K562 (cell line): ENCODE data around the gene RAD51D. TPM values are rescaled to one million over a fixed set of nuclear protein-coding genes. Genes with fewer than 3 reads are reported as not detected.
A peak's percentile ranks its signal among the peaks of the same experiment; 100 is the strongest.

ENCODE experiments used
- ATAC-seq: fragments of 200-7000 bp; cut with Tn5 transposase; 3 replicates; pipeline ENCODE4 v1.9.1; 2020; ENCODE audit warnings: moderate library complexity
- BruUV-seq: library from RNA; stranded (reverse); fragments of 400-500 nt; replicated peaks from 2 replicates; lab custom pipeline; 2021; lab: Mats Ljungman, UMichigan
- CTCF ChIA-PET: fragments of 300-600 bp; formaldehyde crosslinking; extraction: SDS; loops from one replicate; lab custom pipeline; 2021; ENCODE audit warnings: low intra/inter-chr PET ratio; lab: Yijun Ruan, JAX
- POLR2A ChIA-PET: fragments of 300-600, 350-650 bp; sonication (Branson Sonifier 250); formaldehyde crosslinking; extraction: SDS; loops from one replicate; lab custom pipeline; 2021; ENCODE audit warnings: antibody characterized with exemption, inconsistent platforms; lab: Yijun Ruan, JAX
- DNase-seq, 4 experiments: peaks; one replicate each; pipeline versions ENCODE4 v3.0.0 to v3.0.0-alpha.2; 2011 to 2018; ENCODE audit warnings: low spot score in 3 of 4, mixed read lengths in 3 of 4; ENCODE audit errors: extremely low read depth in 1 of 4
- FAIRE-seq: peaks from 2 replicates; lab custom pipeline; 2011; peaks lifted over from hg19 to GRCh38; lab: Jason Lieb, UNC
- H2AFZ ChIP-seq: 2 replicates; pipeline ENCODE4 v1.6.0; 2011; ENCODE audit warnings: low read depth, low read length, control low read depth, inconsistent platforms
- H3K27ac ChIP-seq: fragments of 200-600 bp; 3 replicates; pipeline ENCODE4 v1.8.0; 2011; ENCODE audit warnings: low read depth, mild to moderate bottlenecking, control low read depth, inconsistent platforms, low read length, moderate library complexity, mixed read lengths; ENCODE audit errors: extremely low read depth
- H3K27me3 ChIP-seq, 2 experiments: fragments of 300-600 bp in 1 of 2; 2 replicates in 1 of 2; 3 replicates in 1 of 2; pipeline versions ENCODE4 v1.6.0 to v1.8.0; 2011; ENCODE audit warnings: inconsistent platforms in 2 of 2, low read length in 2 of 2, mild to moderate bottlenecking in 1 of 2, mixed read lengths in 1 of 2, moderate library complexity in 1 of 2; ENCODE audit not compliant: control insufficient read depth in 2 of 2, insufficient read depth in 2 of 2
- H3K36me3 ChIP-seq: fragments of 300-600 bp; 3 replicates; pipeline ENCODE4 v1.8.0; 2011; ENCODE audit warnings: mild to moderate bottlenecking, low read length, inconsistent platforms; ENCODE audit not compliant: control insufficient read depth, insufficient read depth
- H3K4me1 ChIP-seq, 2 experiments: fragments of 200-600 bp in 1 of 2; replicated peaks in 1 of 2; 2 replicates in 1 of 2; 3 replicates in 1 of 2; pipeline versions ENCODE4 v1.5.1 to v1.8.0; 2011; ENCODE audit warnings: inconsistent platforms in 2 of 2, low read length in 2 of 2, mild to moderate bottlenecking in 1 of 2, mixed read lengths in 1 of 2, moderate library complexity in 1 of 2; ENCODE audit not compliant: control insufficient read depth in 2 of 2, insufficient read depth in 2 of 2
- H3K4me2 ChIP-seq: 2 replicates; pipeline ENCODE4 v1.6.1; 2011; ENCODE audit warnings: low read length, control low read depth, inconsistent platforms, mixed read lengths; ENCODE audit not compliant: insufficient read depth
- H3K4me3 ChIP-seq: fragments of 200-600 bp; sonication (generic), shearing (Covaris generic); 2 replicates; pipeline ENCODE4 v1.5.1; 2016; ENCODE audit warnings: control low read depth, inconsistent platforms
- H3K79me2 ChIP-seq: fragments of 200-600 bp; 3 replicates; pipeline ENCODE4 v1.8.0; 2011; ENCODE audit warnings: low read length, inconsistent platforms; ENCODE audit not compliant: control insufficient read depth, insufficient read depth
- H3K9ac ChIP-seq, 2 experiments: 2 replicates each; pipeline versions ENCODE4 v1.6.0 to v1.6.1; 2011; ENCODE audit warnings: low read depth in 2 of 2, low read length in 2 of 2, control low read depth in 1 of 2, inconsistent platforms in 1 of 2, mild to moderate bottlenecking in 1 of 2, mixed read lengths in 1 of 2; ENCODE audit not compliant: insufficient read depth in 1 of 2
- H3K9me1 ChIP-seq: one replicate; pipeline ENCODE4 v1.6.0; 2011; ENCODE audit warnings: inconsistent platforms, mild to moderate bottlenecking, low read length, moderate library complexity; ENCODE audit not compliant: control insufficient read depth, insufficient read depth
- H3K9me3 ChIP-seq: replicated peaks from 2 replicates; pipeline ENCODE4 v1.5.1; 2011; ENCODE audit warnings: low read depth, low read length, inconsistent platforms; ENCODE audit not compliant: control insufficient read depth, insufficient read depth
- H4K20me1 ChIP-seq: replicated peaks from 2 replicates; pipeline ENCODE4 v1.6.1; 2011; ENCODE audit warnings: low read length, inconsistent platforms, mixed read lengths; ENCODE audit not compliant: control insufficient read depth, insufficient read depth
- ARID3A ChIP-seq: IDR thresholded peaks from 2 replicates; pipeline ENCODE4 v1.6.1; 2012; ENCODE audit warnings: low read depth, low read length, improper control_type of control experiment, borderline replicate concordance
- ATF7 ChIP-seq: fragments of 450-650 bp; IDR thresholded peaks from 2 replicates; pipeline ENCODE4 v1.7.1; 2014; ENCODE audit warnings: mild to moderate bottlenecking, moderate library complexity
- E2F8 ChIP-seq: fragments of 450-650 bp; IDR thresholded peaks from 2 replicates; pipeline ENCODE4 v1.7.1; 2018; ENCODE audit warnings: mild to moderate bottlenecking, low read depth; ENCODE audit not compliant: partially characterized antibody
- HNRNPK ChIP-seq: fragments of 200-400 bp; formaldehyde crosslinking; IDR thresholded peaks from one replicate; pipeline ENCODE4 v1.6.1; 2018; ENCODE audit warnings: mild to moderate bottlenecking, low read depth, low read length; ENCODE audit not compliant: poor library complexity, severe bottlenecking
- KLF1 ChIP-seq: fragments of 450-650 bp; IDR thresholded peaks from 2 replicates; pipeline ENCODE4 v1.6.1; 2016; ENCODE audit warnings: missing genetic modification characterization, missing compliant biosample characterization
- LCOR ChIP-seq: sonication (generic); formaldehyde crosslinking; IDR thresholded peaks from 2 replicates; pipeline ENCODE4 v1.8.0; 2022; ENCODE audit warnings: mild to moderate bottlenecking, missing genetic modification reagents
- MAFG ChIP-seq: fragments of 450-650 bp; conservative IDR thresholded peaks from 2 replicates; pipeline ENCODE4 v1.6.1; 2016; ENCODE audit warnings: missing genetic modification characterization, missing compliant biosample characterization
- MAZ ChIP-seq, 2 experiments: fragments of 450-650 bp in 1 of 2; sonication (generic) in 1 of 2; formaldehyde crosslinking; IDR thresholded peaks in 1 of 2; conservative IDR thresholded peaks in 1 of 2; 2 replicates each; pipeline versions ENCODE4 v1.4.0 to v1.5.0; 2020; ENCODE audit warnings: mild to moderate bottlenecking in 1 of 2, missing genetic modification reagents in 1 of 2
- MNT ChIP-seq, 2 experiments: fragments of 450-650 bp; conservative IDR thresholded peaks; 2 replicates each; pipeline ENCODE4 v1.6.1; 2017; ENCODE audit warnings: mild to moderate bottlenecking in 2 of 2, moderate library complexity in 2 of 2
- MXI1 ChIP-seq: IDR thresholded peaks from 2 replicates; pipeline ENCODE4 v1.6.1; 2011; ENCODE audit warnings: low read depth, mild to moderate bottlenecking, improper control_type of control experiment, low read length
- NELFE ChIP-seq: IDR thresholded peaks from 2 replicates; pipeline ENCODE4 v1.6.1; 2011; ENCODE audit warnings: mild to moderate bottlenecking; ENCODE audit not compliant: insufficient read depth, insufficient read length
- NFATC3 ChIP-seq: fragments of 450-650 bp; IDR thresholded peaks from 2 replicates; pipeline ENCODE4 v1.6.1; 2017; ENCODE audit warnings: mild to moderate bottlenecking
- RBM22 ChIP-seq: fragments of 200-400 bp; formaldehyde crosslinking; IDR thresholded peaks from 2 replicates; pipeline ENCODE4 v1.6.1; 2018; ENCODE audit warnings: low read length, low read depth; ENCODE audit not compliant: poor library complexity, severe bottlenecking
- SMARCA5 ChIP-seq: fragments of 450-650 bp; IDR thresholded peaks from 2 replicates; pipeline ENCODE4 v1.6.1; 2016
- SP1 ChIP-seq: sonication (generic); formaldehyde crosslinking; IDR thresholded peaks from 2 replicates; pipeline ENCODE4 v1.8.1; 2022; ENCODE audit warnings: mild to moderate bottlenecking, missing genetic modification reagents
- SPI1 ChIP-seq: IDR thresholded peaks from 2 replicates; pipeline ENCODE4 v1.6.1; 2011; ENCODE audit warnings: low read depth, low read length, control low read depth, borderline replicate concordance
- WGBS: fragments of 100-300 bp; shearing (Covaris generic); methylation state at CpG from one replicate; pipeline ENCODE4 v1.1.6; 2016; ENCODE audit warnings: low coverage, mixed read lengths; ENCODE audit not compliant: insufficient coverage; ENCODE audit errors: missing lambda C conversion rate; 5-methylcytosine and 5-hydroxymethylcytosine counted together
- in situ Hi-C: fragments of 300-500 bp; cut with MboI; formaldehyde crosslinking; loops from 4 replicates; pipeline ENCODE4 v1.15.0; 2018; ENCODE audit warnings: inconsistent platforms, mixed read lengths
- intact Hi-C: fragments of 100-400 bp; cut with micrococcal nuclease; formaldehyde crosslinking; loops from 2 replicates; pipeline ENCODE4 v1.14.2; 2022
- polyA plus RNA-seq, 8 experiments: library from polyadenylated mRNA; depleted of rRNA in 4 of 8; stranded (reverse) in 5 of 8; unstranded in 3 of 8; fragments of >200 nt; fragmentation: Nextera tagmentation in 2 of 8; fragmentation: Illumina TruSeq in 1 of 8; extraction: Ambion mirVana in 2 of 8; extraction: Trizol in 1 of 8; gene quantifications; 2 replicates each; pipeline versions ENCODE4 v1.2.1 to v1.2.3, GENCODE V29; 2011 to 2014; ENCODE audit warnings: inconsistent platforms in 1 of 8, missing spikeins in 1 of 8
- total RNA-seq, 7 experiments: library from RNA; depleted of rRNA in 6 of 7; stranded (reverse); fragments of >200 nt in 6 of 7; fragmentation: Illumina TruSeq in 2 of 7; extraction: Trizol in 2 of 7; gene quantifications; 2 replicates each; pipeline versions ENCODE4 v1.2.1 to v1.2.3, GENCODE V29; 2011 to 2021; ENCODE audit warnings: low replicate concordance in 1 of 7

Gene RAD51D
- total and polyA plus RNA-seq, 9 of the 15 experiments (the other 6 are each of a cell fraction or from before 2014, with no cell fraction given), result 2.2 to 16.9 (median 8.7) TPM

- peaks cover 3% of the 10 kb centered on the region for H3K9me1 ChIP-seq
- no peaks in the 10 kb centered on the region for H3K9me3 ChIP-seq
- WGBS, result 2% methylated on average over 9 of the region's 9 CpGs
- in situ Hi-C loops (no loop called here), intact Hi-C loops (loop anchor here (2.0 to 5.0 kb wide), 3 partner anchors 23 to 106 kb away; partner anchors contain the start of gene LIG3)
- H4K20me1 ChIP-seq, result no peaks in the 10 kb centered on the region
- H3K4me2 ChIP-seq, result peak overlapping the region; percentile 83
- CTCF ChIA-PET, result no interaction called here
- H3K36me3 ChIP-seq, result no peaks in the 10 kb centered on the region
- H2AFZ ChIP-seq, result peak overlapping the region; percentile 85
- BruUV-seq, result no TSS peak
- H3K79me2 ChIP-seq, result peaks cover 44% of the 10 kb centered on the region
- H3K27me3 ChIP-seq, result no peaks in the 10 kb centered on the region
- FAIRE-seq (no peak), ATAC-seq (peak; percentile 2), DNase-seq (peak in 2 of 4 experiments; percentile 20 to 47)
- H3K9ac ChIP-seq, result peak overlapping the region; percentile 75 to 92
- peak overlapping the region; percentile 87 for H3K4me3 ChIP-seq
- POLR2A ChIA-PET, result interaction anchor here (0.7 to 1.2 kb wide), 4 partner anchors 9 to 115 kb away, joined by 3 to 5 read pairs (median 3); partner anchors contain the start of gene RFFL
- H3K27ac ChIP-seq, result peak overlapping the region; percentile 73
- peaks cover 22 to 28% of the 10 kb centered on the region in 2 experiments for H3K4me1 ChIP-seq
- TF ChIP-seq ARID3A, result no peak
- TF ChIP-seq HNRNPK, result no peak
- no peak for TF ChIP-seq RBM22
- TF ChIP-seq SMARCA5, result no peak
- TF ChIP-seq NELFE, result no peak
- TF ChIP-seq MXI1, result no peak
- TF ChIP-seq LCOR (CRISPR knock-in tag), result no peak
- TF ChIP-seq MAFG (tag), result no peak
- 0 out of 2 replicates have a peak, but pooled peaks have one; percentile 24 for TF ChIP-seq SPI1
- 0 out of 4 replicates have a peak, but pooled peaks of 1 of the 2 experiments have one; percentile 7 for TF ChIP-seq MAZ (CRISPR knock-in tag; conservative IDR thresholded peaks at IDR 0.05 in 1 of 2, IDR thresholded peaks at IDR 0.05 in 1 of 2)
- TF ChIP-seq E2F8, result peak; percentile 21
- 0 out of 4 replicates have a peak, but pooled peaks of 1 of the 2 experiments have one; percentile 31 for TF ChIP-seq MNT (conservative IDR thresholded peaks at IDR 0.05)
- TF ChIP-seq SP1 (CRISPR knock-in tag), result 0 out of 2 replicates have a peak, but pooled peaks have one; percentile 21
- TF ChIP-seq NFATC3, result no peak
- TF ChIP-seq KLF1 (tag), result 0 out of 2 replicates have a peak, but pooled peaks have one; percentile 24
- TF ChIP-seq ATF7, result peak; percentile 20; the same call in 1 of the 2 replicates
These were observed 31.8 kb downstream of the RAD51D start for GRCh38 chr17:35087731-35088355.
